Subcutaneous adipose tissue (tissue), 4 donors: ENCODE data around the gene POLR3GL. TPM values are rescaled to one million over a fixed set of nuclear protein-coding genes. Genes with fewer than 3 reads are reported as not detected.

Experiments used
- CTCF ChIP-seq: fragments of 450-650 bp; IDR thresholded peaks from one replicate; pipeline ENCODE4 v1.5.1; 2016; ENCODE audit warnings: low read depth, mild to moderate bottlenecking, control low read depth, antibody characterized with exemption, moderate library complexity
- total RNA-seq, 4 donors: library from RNA; depleted of rRNA; stranded (reverse); fragments of >200 nt; gene quantifications; one replicate each; pipeline ENCODE4 v1.1.0, GENCODE V29; 2016

POLR3GL gene
- total RNA-seq, 4 donors from 2014 or later = 19.6 to 39.9 (median 32.8) TPM

- no peak for TF ChIP-seq CTCF
Measured at GRCh38 chr1:145953861-145954260, 10.6 kb upstream of the POLR3GL start.

- TF ChIP-seq CTCF = no peak
Measured at GRCh38 chr1:145955436-145955835, 9.1 kb upstream of the POLR3GL start.

- TF ChIP-seq CTCF = no peak
Measured at GRCh38 chr1:145956361-145956760, 8.1 kb upstream of the POLR3GL start.

- no peak for TF ChIP-seq CTCF
Measured at GRCh38 chr1:145956781-145957442, 7.6 kb upstream of the POLR3GL start.

- no peak for TF ChIP-seq CTCF
Measured at GRCh38 chr1:145957443-145958319, 6.8 kb upstream of the POLR3GL start, which contains the start of gene LIX1L. Gene LIX1L, minus strand, starts transcription at chr1:145958017. Its CDS starts 90 bp downstream, at chr1:145957927.

GRCh38 chr1:145958734-145959133, 5.8 kb upstream of the POLR3GL start:
- TF ChIP-seq CTCF = no peak

- no peak for TF ChIP-seq CTCF
Measured at GRCh38 chr1:145959333-145959732, 5.2 kb upstream of the POLR3GL start.
